Panc1 (cell line): ENCODE data around the gene AMMECR1L.
"Not testable (repeated sequence)": the region's sequence is repeated elsewhere in the genome, so short reads cannot be mapped to it uniquely, and the experiment has no call there.

Experiments used
- POLR2AphosphoS5 ChIP-seq: IDR thresholded peaks from 2 replicates; pipeline ENCODE4 v1.6.1; 2012; ENCODE audit warnings: mild to moderate bottlenecking, low read depth, low read length, moderate library complexity
- SIN3A ChIP-seq: IDR thresholded peaks from 2 replicates; pipeline ENCODE4 v1.6.1; 2012; ENCODE audit warnings: low read depth, mild to moderate bottlenecking, low read length, moderate library complexity, borderline replicate concordance; ENCODE audit not compliant: insufficient read depth
- TF ChIP-seq, protein P1 (sequence below): fragments of 450-650 bp; IDR thresholded peaks from 2 replicates; pipeline ENCODE4 v1.5.1; 2017; ENCODE audit warnings: mild to moderate bottlenecking
- TF ChIP-seq, protein P2 (sequence below), 2 experiments: IDR thresholded peaks; 2 replicates each; pipeline ENCODE4 v1.6.1; 2011 to 2012; ENCODE audit warnings: low read depth in 2 of 2, control low read depth in 1 of 2, low read length in 1 of 2, mild to moderate bottlenecking in 1 of 2, moderate library complexity in 1 of 2; ENCODE audit not compliant: insufficient read depth in 1 of 2

DNA sequence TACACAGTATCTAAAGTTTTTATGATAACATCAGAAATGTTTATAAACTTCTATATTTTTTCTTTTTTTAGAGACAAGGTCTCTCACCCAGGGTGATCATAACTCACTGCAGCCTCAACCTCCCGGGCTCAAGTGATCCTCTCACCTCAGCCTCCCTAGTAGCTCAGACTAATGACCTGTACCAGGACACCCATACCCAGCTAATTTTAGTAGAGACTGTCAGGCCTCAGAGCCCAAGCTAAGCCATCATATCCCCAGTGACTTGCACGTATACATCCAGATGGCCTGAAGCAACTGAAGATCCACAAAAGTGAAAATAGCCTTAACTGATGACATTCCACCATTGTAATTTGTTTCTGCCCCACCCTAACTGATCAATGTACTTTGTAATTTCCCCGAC lies 73.3 kb downstream of the AMMECR1L start:
- not testable (repeated sequence) for TF ChIP-seq POLR2AphosphoS5, SIN3A
- TF ChIP-seq, protein P1, sequence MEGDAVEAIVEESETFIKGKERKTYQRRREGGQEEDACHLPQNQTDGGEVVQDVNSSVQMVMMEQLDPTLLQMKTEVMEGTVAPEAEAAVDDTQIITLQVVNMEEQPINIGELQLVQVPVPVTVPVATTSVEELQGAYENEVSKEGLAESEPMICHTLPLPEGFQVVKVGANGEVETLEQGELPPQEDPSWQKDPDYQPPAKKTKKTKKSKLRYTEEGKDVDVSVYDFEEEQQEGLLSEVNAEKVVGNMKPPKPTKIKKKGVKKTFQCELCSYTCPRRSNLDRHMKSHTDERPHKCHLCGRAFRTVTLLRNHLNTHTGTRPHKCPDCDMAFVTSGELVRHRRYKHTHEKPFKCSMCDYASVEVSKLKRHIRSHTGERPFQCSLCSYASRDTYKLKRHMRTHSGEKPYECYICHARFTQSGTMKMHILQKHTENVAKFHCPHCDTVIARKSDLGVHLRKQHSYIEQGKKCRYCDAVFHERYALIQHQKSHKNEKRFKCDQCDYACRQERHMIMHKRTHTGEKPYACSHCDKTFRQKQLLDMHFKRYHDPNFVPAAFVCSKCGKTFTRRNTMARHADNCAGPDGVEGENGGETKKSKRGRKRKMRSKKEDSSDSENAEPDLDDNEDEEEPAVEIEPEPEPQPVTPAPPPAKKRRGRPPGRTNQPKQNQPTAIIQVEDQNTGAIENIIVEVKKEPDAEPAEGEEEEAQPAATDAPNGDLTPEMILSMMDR, result not testable (repeated sequence)
- TF ChIP-seq, protein P2, sequence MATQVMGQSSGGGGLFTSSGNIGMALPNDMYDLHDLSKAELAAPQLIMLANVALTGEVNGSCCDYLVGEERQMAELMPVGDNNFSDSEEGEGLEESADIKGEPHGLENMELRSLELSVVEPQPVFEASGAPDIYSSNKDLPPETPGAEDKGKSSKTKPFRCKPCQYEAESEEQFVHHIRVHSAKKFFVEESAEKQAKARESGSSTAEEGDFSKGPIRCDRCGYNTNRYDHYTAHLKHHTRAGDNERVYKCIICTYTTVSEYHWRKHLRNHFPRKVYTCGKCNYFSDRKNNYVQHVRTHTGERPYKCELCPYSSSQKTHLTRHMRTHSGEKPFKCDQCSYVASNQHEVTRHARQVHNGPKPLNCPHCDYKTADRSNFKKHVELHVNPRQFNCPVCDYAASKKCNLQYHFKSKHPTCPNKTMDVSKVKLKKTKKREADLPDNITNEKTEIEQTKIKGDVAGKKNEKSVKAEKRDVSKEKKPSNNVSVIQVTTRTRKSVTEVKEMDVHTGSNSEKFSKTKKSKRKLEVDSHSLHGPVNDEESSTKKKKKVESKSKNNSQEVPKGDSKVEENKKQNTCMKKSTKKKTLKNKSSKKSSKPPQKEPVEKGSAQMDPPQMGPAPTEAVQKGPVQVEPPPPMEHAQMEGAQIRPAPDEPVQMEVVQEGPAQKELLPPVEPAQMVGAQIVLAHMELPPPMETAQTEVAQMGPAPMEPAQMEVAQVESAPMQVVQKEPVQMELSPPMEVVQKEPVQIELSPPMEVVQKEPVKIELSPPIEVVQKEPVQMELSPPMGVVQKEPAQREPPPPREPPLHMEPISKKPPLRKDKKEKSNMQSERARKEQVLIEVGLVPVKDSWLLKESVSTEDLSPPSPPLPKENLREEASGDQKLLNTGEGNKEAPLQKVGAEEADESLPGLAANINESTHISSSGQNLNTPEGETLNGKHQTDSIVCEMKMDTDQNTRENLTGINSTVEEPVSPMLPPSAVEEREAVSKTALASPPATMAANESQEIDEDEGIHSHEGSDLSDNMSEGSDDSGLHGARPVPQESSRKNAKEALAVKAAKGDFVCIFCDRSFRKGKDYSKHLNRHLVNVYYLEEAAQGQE (IDR thresholded peaks at IDR 0.05; ENCODE audit: insufficient read depth in 1 of 2, low read depth in 2 of 2, low read length in 1 of 2), result not testable (repeated sequence)
